Medulla oblongata (tissue), 1 donor: ENCODE measurements around the gene EGFLAM.
A peak's percentile ranks its signal among the peaks of the same experiment; 100 is the strongest.

Source experiments
- DNase-seq: peaks from one replicate; pipeline ENCODE4 v3.0.0-alpha.2; 2015; ENCODE audit errors: extremely low spot score

EGFLAM gene

DNA sequence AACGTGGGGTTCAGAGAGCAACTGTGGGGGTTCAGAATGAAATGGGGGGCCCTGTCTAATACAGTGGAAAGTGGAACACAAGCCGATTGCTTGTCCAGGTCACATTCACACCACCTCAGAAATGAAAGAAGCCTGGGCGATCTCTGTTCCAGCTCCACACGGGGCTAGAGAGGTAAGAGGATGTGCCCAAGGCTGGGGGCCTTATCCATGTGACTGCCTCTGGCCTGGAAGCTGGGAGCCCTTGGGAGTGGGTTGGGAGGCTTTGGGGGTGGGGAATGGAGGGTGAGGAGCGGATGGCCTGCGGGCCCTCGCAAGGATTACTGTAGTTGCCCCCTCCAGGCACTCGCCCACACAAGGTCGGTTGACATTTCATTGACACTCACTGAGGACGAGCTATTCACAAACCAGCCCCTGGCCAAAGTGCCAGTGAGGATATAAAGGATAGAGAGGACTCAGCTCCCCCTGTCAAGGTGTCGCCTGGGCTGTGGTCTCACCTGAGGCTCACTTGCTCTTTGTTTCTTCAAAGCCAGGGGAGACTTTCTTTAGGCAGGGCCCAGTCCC lies 211.4 kb downstream of the EGFLAM start:
- DNase-seq = no peak

DNA sequence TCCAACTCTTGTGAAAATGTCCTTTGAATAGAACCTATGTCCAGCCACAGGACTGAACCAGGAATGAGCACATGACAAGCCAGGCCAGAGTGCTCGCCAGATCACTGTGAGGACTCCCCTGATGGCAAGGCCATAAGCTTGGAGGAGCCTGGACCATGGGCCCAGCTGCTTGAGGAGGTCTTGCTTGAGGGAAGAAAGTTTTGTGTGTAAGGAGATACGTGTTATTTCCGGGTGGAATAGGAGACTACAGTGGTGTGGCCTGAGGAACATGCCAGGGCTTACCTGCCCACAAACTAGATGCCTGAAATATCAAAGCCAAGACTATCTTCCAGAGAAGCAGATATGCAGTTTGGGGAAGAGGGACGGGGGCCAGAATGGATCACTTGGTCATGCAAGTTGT lies 213.3 kb downstream of the EGFLAM start:
- DNase-seq = no peak

DNA sequence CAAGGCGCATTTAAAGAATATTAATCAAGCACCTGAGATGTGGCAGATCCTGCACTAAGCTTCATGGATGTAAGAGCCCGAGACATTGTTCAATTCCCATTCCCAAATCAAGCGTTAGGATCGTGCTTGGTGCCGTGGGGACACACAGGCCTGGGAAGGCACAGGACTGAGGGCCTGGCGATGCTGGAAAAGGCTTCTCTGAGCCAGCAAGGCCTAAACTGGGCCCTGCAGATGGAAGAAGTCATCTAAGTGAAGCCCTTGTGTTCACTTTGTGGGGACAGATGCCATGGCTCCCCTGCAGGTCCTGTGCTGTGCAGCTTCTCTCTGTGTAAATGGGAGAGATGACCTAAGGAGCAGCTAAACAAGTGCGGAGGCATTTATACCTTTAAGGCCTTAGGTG lies 214.2 kb downstream of the EGFLAM start:
- DNase-seq = no peak

DNA sequence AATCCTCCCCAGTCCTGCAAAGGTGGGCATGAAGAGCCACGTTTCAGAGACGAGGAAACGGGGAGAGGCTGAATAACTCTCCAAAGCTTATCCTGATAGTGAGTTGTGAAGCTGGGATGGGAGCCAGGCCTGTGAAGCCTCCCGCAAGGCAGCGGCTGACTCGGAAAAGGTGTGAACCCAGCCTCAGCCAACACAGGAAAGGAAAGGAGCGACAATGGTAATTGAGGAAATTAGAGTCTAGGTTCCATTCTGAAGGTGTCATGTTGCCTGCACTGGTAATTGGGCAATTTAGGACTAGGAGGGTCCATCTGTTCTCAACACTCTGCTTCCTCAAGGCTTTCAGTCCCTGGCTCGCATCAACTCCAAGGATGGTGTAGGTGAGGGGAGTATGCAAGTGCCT lies 214.6 kb downstream of the EGFLAM start:
- DNase-seq = no peak

DNA sequence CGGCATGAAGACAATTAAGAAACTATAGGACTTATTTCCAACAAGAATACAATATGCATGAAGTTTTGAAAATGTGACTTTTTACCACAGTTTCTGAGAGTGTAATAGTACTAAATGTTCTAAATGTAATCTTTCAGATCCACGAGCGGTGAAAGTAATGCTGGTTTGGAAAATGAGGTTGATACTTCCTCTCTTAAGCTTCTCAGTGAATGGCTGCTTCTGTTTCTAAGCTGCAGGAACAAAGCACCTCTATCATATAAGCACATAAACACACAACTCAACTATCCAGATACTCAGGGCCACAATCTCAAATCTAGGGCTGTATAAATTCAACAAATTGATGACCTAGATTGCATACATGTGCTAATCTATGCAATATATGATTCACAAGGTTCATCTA lies 219.8 kb downstream of the EGFLAM start:
- DNase-seq = peak; percentile 21

DNA sequence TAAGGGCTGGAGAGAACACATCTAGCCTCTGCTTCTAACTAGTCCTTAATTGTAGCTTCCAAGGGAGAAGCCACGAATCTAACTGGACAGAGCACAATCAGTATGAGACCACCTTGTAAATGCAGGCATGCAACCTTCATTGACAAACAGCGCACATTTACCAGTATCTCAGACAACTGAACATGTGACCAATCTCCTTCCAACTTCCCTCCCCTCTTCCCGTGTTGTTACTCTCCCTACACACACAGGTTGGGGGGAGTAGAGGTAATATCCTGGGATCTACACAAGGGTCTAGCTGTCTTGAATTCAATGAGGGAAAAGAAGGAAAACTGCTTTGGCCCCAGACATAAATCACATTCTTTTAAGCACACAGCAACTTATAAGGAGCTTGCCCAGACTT lies 220.5 kb downstream of the EGFLAM start:
- DNase-seq = peak; percentile 33

DNA sequence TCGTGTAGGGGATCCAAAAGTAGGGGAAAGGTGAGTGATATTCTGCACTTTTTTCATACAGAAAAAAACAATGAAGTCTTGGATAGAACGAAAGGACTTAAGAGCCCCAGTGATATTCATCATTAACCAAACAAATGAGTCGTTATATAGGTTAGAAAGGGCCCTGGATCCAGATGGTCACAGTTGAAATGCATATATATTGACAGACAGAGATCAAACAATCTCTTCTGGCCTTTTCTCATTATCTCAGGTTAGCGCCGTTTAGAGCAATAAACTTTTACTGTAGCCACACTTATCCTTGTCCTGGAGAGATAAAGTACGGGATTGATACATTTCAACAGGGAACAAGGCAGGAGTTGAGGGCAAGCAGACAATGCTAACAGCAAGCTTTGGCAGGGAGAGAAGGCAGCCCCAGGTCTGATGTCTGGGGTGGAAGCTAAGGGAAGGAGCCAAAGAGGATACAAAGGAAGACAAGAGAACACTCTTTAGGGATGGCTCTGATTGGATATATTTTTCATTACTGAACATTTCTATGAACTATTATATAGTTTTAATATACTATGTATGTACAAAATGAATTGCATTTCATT lies 221.1 kb downstream of the EGFLAM start:
- DNase-seq = no peak

DNA sequence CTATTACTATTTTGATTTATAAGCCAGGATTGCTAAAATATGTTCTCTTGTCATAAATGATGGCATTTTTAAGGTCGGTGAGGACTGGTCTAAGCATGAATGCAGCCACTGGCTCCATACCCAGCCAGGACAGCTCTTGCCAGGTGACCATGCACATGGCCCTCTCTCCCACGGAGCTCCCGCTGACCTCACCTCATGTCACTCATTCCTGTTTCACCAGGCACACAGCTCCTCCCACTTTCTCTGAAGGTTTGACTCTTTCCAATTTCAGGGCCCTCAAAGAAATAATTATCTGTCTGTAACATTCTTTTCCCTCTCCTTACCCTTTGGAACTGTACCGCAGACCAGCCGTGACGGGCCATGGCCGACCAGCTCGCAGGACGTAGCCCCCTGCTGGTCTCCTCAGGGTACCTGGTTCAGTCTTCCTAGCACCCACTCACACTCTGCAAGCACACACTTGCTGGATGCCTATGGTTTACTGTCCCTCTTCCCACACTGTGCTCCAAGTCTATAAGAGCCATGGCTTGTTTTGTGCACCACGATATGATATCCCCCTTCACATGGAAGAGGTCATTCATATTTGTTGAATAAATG lies 225.5 kb downstream of the EGFLAM start:
- DNase-seq = no peak

DNA sequence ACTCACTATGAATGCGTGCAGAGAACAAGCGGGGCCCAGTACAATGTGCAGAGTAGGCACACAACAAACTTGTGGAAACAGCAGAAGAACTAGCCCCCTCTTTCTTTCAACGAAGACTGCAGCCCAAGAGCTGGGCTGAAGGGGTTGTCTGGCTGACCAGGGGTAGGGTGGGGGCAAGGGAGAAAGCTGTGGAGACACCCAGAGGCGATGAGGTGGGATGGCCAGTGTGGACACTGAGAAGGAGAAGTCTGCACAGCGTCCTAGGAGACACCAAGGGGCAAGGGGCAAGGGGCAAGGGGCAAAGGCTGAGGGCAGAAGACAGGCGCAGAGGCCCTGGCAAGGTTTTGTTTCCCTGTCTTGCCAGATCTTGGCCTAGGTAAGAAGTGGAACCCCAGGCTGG lies 235.8 kb downstream of the EGFLAM start:
- no peak for DNase-seq

DNA sequence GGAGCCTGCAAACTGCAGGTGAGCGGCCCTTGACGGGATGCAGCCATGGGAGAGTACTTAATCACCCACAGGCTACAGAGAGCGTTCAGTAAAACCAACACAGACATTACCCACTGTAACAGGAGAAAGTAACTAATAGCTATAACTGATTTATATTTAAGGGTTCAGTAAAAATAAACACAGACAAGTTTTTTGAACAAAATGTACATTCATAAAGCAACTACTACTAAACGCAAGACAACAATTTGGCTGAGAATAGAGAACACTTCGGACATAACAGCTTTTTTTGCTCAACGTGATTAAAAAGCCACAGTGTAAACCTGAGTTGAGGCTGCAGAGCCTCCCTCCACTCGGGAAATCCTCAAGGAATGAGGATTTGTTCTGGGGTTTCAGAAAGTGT lies 236.4 kb downstream of the EGFLAM start:
- DNase-seq = no peak

DNA sequence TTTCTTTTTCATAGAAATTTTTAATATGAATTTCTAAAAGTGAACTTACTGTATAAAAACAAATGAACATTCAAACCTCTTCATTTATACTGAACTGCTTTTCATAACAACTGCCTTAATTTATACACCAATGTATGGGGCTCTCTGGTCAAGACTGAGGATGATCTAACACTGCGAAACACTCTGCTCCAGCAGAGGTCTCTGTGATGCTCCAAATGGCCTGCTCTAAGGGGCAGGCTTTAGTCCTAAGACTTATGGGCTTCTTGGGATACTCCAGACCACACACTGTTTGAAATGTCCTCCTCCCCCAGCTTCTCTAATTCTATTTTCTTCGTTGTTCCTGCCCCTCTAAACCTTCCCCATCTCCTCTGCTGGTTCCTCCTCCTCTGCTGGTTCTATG lies 239.6 kb downstream of the EGFLAM start:
- peak; percentile 27 for DNase-seq

DNA sequence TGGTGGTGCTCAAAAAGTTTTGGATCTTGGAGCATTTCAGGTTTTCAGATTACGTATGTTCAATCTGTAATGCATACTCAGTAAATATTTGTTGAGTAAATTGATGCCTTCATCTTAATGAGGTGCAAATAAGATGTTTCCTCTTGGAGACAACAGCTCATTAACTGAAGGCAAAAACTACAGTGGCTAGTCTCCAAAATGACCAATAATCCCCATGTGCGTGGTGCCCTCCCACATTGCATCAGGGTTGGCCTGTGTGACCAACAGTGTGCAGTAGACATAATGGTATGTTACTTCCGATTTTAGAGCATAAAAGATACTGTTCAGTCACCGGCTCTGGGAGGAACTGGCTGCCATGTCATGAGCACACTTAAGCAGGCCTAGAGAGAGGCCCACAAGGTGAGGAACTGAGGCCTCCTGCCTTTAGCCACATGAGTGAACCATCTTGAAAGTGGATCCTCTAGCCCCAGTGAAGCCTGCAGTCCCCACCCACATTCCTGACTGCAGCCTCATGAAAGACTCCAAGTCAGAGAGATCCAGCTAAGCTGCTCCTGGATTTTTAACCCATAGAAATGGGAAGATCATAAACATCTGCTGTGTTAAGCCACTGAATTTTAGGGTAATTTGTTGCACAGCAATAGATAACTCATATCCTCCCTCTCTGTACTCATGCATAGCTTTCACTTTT lies 242.4 kb downstream of the EGFLAM start:
- no peak for DNase-seq

DNA sequence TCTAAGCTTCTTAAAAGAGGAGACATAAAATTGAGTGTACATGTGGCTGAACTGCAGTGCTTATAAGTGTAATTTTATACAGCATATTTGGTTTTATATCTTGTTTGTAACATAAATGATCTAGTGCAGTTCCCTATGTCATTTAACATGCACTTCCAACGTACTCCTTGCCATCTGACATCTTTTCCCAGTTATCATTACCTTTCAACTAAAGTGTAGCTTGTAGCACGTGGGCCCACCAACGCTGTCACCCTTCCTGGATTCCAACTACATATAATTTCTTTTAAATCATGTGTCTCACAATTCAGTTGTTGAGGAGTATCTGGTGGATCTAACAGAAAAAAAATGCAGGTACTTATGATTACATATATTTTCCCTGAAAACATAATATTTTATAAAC lies 247.9 kb downstream of the EGFLAM start:
- no peak for DNase-seq

DNA sequence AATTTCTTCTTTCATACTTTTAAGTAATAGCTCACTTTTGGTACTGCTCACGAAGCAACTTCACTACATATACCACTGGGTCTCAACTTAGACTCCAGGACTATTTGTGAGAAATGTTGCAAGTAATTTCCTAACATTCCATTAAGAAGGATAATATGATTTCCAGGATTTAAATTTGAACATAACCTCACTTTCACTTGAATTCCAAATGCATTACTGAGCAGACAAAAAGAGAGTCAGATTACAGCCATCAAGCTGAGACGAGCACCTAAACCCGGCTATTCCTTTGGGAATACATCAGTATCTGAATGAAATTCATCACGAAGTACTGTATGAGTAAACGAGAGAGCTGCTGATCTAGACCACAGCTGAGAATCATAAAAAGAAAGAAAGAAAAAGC lies 250.8 kb downstream of the EGFLAM start:
- DNase-seq = no peak
